ENCODE measurements around the gene PTPRT.
"Not testable (repeated sequence)": the region's sequence is repeated elsewhere in the genome, so short reads cannot be mapped to it uniquely, and the experiment has no call there.

PTPRT gene

DNA sequence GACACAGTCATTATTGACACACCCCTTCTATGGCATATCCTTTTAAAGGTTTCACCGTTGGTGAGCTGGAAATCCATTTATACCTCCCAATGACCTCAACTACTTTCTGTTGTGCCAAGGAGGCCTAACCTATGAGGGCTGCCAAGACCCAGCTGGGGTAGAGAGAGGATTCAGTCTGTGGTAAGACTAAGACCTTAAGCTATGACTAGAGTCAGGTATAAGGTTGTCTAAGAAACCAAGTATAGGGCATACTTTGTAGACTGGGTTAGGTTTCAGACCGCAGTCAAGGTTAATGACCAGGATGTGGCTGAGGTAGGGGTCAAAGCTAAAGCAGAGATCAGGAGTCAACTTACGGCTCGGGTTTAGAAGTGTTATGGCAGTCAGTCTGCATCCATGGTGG is 930.3 kb downstream of the PTPRT start:
- no peak for DNase-seq

GRCh38 chr20:42258564-42259302 is 931.0 kb downstream of the PTPRT start:
- no peak for DNase-seq

- DNase-seq, result no peak
Observed at GRCh38 chr20:42255821-42256220, 933.9 kb downstream of the PTPRT start.

DNA sequence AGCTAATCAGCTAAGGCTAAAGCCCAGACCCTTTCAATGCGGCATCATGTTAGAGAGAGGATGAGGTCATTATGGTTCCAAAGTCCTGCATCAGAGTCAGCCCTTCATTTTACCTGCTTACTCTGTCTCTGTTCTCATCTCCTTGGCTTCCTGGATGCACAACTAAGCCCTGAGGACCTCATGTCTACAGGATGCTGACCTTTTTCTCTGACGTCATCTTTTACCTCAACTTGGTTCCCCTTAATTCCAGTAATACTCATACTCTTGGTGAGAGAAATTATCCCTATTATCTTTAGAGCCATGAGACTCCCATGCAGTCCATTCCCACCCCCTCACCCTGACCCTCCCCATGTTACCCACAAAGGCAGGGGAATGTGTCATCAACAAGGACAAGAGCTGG is 935.0 kb downstream of the PTPRT start:
- DNase-seq, result no peak

- DNase-seq, result no peak
Observed at GRCh38 chr20:42252116-42252515, 937.6 kb downstream of the PTPRT start.

DNA sequence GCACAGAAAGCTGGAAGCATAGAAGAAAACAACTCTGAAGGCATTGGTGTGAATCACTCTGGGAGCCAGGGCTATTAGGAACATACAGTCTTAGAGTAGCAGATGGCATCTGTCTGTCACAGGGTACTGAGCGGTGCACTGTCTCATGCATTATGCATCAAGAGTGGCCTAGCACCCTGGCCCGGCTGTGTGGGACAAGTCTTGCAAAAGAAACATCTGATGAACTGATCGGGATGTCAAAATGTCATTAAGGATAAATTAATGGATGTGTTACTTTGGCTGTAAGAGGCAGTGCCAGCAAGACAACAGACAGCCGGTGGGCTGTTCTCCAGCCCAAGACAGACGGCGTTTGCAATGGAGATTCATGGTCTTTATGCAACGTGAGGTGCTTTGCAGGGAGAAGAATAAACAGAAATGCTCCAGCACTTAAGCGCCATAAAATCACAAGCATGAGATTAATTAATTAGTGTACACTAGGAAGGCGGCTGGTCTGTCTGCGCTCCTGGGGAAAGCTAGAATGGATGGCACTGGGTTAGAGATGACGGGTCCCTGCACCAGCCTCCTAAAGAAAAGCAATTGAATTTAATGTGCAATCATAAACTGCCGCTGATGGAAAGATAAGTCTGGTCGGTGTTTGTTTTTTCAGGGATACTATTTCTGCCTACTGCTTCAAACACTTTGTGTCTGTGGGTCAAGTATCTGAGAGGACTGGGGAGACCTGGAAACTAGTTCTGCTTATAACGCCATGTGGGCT is 970.9 kb downstream of the PTPRT start:
- no peak for DNase-seq

GRCh38 chr20:42214074-42214473 is 975.6 kb downstream of the PTPRT start:
- no peak for DNase-seq

DNA sequence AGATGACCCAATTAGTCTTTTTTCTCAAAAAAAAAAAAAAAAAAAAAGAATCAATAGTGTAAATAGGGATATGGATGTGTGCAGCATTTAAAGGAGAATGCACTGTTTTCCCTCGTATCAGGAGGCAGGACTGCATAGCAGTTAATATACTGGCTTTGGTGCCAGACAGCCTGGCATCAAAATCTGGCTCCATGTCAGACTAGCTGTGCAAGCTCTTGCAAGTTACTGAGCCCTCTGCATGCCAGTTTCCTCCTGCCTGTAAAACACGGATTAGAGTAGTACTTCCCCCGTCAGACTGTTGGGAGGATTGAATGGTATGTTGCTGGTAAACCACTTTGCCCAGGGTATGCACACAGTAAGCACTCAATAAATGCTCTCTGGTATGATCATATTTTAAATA is 977.3 kb downstream of the PTPRT start:
- no peak for DNase-seq

DNA sequence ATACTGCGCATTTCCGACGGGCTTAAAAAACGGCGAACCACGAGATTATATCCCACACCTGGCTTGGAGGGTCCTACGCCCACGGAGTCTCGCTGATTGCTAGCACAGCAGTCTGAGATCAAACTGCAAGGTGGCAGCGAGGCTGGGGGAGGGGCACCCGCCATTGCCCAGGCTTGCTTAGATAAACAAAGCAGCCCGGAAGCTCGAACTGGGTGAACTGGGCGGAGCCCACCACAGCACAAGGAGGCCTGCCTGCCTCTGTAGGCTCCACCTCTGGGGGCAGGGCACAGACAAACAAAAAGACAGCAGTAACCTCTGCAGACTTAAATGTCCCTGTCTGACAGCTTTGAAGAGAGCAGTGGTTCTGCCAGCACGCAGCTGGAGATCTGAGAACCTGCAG is 983.1 kb downstream of the PTPRT start:
- not testable (repeated sequence) for DNase-seq

- no peak for DNase-seq
Observed at GRCh38 chr20:42204109-42204660, 985.5 kb downstream of the PTPRT start.

GRCh38 chr20:42197599-42197998 is 992.1 kb downstream of the PTPRT start:
- no peak for DNase-seq

- DNase-seq, result no peak
Observed at GRCh38 chr20:42193119-42193518, 996.6 kb downstream of the PTPRT start.

- DNase-seq, result no peak
Observed at GRCh38 chr20:42192321-42192720, 997.4 kb downstream of the PTPRT start.

- DNase-seq, result no peak
Observed at GRCh38 chr20:42191140-42191860, 998.4 kb downstream of the PTPRT start.

- DNase-seq, result no peak
Observed at GRCh38 chr20:42190084-42190483, 999.6 kb downstream of the PTPRT start.

- DNase-seq, result no peak
Observed at GRCh38 chr20:42186337-42186736, 1003.4 kb downstream of the PTPRT start.

- DNase-seq, result no peak
Observed at GRCh38 chr20:42183147-42183546, 1006.6 kb downstream of the PTPRT start.

DNA sequence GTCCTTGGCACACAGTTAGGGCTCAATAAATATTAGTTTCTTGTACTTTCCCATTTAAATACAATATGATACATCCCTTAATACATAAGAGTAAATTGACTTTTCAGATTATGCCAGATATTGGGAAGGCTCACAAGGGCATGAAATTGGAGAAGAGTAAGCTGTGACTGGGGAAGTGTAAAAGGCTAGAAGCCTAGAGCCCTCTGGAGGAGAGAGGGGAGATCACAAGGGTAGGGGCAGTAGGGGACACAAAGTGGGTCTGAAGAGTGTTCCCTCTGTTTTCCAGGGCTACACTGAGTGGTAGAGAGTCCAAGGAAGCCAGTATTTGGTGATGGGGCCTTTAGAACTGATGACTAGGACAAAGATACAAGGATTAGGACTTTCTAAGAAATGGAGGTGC is 1008.6 kb downstream of the PTPRT start:
- no peak for DNase-seq

GRCh38 chr20:42179768-42180167 is 1009.9 kb downstream of the PTPRT start:
- no peak for DNase-seq

DNA sequence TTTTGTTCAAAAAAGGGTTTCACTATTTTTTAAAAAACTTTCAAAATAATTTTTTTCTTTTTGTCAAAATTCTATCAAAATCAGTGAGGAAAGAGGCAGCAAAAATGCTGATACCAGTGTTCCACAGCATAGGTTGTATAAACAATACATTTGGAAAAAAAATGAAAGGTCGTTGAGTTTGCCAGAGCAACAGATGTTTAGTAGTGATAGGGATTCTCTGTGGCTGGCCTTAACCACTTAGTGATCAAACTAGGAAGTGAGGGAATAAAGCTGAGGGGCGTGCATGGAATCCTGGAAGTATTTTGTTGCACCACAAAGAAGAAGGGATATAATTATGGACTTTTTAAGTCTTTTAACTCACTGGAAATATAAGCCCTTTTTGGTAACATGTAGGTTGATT is 1016.3 kb downstream of the PTPRT start:
- no peak for DNase-seq

DNA sequence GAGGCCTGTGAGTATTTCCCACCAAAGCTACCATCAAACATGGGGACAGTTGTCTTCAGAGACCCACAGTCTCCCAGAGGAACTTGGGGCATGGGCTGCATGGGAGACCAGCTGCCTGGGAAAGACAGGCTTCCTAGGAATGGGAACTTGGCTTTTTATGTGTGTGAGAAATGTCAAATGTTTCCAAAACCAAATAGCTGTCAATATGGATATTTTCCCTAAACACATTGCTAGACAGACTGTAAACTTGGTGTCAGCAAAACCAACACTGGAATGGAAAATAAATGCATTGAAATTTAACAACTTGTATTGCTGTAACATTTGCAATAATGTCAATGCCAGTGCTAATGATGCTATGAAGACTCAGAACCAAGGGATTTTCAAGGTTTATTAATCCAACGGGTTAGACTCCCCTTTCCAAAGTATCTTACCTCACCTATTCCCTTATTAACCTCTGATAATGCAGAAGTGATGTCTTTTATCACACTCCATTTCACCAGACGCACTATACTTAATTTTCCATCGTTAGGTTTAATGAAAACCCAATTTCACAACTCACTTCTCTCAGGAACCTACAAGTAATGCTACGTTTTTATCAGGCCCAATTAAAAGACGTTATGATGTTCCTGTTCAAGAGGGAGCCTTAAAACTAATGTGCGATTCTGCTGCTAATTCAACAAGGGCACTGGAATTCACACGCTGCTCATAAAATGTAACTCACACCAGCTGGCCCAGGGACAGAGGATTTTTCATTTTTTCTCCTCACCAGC is 1025.4 kb downstream of the PTPRT start:
- DNase-seq, result no peak

- DNase-seq, result no peak
Observed at GRCh38 chr20:42161228-42161829, 1028.4 kb downstream of the PTPRT start.
